Sigmoid colon (tissue), 4 donors: ENCODE data around the gene HBS1L.

Experiments used
- POLR2A ChIP-seq, 2 donors: fragments of 450-650 bp; IDR thresholded peaks; one replicate each; pipeline ENCODE4 v1.6.1; 2016; ENCODE audit warnings: antibody characterized with exemption in 2 of 2, mild to moderate bottlenecking in 2 of 2, moderate library complexity in 2 of 2
- POLR2AphosphoS5 ChIP-seq, 4 donors: sonication (generic); formaldehyde crosslinking; IDR thresholded peaks; one replicate each; pipeline ENCODE4 v1.6.1; 2017; ENCODE audit warnings: antibody characterized with exemption in 4 of 4
- TF ChIP-seq, protein P1 (sequence below), 4 experiments: fragments of 450-650 bp in 3 of 4; fragments of 200-600 bp in 1 of 4; IDR thresholded peaks; one replicate each; pipeline ENCODE4 v1.5.1; 2016 to 2019; ENCODE audit warnings: antibody characterized with exemption in 4 of 4, mild to moderate bottlenecking in 3 of 4, moderate library complexity in 2 of 4

DNA sequence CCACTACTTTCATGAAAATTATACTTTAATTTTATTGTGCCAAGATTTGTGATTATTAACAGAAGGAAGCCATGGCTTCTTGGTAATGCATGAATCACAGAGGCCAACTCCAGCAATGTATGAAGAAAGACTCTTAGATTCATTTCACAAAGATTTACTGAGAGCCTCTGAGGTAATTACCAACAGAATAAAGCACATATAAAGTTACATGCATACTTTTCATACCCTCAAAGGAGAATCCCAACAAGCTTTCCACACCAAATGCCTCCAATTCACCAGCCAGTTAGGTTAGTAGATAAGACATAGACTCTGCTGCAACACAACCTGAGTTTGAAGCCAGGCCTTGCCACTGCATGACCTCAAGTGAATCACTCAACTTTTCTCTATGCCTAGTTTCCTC is 41.9 kb downstream of the HBS1L start:
- TF ChIP-seq POLR2A (IDR thresholded peaks at IDR 0.05) (no peak), POLR2AphosphoS5 (IDR thresholded peaks at IDR 0.05) (no peak)
- TF ChIP-seq, protein P1, sequence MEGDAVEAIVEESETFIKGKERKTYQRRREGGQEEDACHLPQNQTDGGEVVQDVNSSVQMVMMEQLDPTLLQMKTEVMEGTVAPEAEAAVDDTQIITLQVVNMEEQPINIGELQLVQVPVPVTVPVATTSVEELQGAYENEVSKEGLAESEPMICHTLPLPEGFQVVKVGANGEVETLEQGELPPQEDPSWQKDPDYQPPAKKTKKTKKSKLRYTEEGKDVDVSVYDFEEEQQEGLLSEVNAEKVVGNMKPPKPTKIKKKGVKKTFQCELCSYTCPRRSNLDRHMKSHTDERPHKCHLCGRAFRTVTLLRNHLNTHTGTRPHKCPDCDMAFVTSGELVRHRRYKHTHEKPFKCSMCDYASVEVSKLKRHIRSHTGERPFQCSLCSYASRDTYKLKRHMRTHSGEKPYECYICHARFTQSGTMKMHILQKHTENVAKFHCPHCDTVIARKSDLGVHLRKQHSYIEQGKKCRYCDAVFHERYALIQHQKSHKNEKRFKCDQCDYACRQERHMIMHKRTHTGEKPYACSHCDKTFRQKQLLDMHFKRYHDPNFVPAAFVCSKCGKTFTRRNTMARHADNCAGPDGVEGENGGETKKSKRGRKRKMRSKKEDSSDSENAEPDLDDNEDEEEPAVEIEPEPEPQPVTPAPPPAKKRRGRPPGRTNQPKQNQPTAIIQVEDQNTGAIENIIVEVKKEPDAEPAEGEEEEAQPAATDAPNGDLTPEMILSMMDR (IDR thresholded peaks at IDR 0.05), result no peak
